GM10248 (cell line): ENCODE data around the gene SLC25A21.

Source experiments
- CTCF ChIA-PET: fragments of 300-600 bp; sonication (Branson Sonifier 250); formaldehyde crosslinking; extraction: SDS; loops from one replicate; lab custom pipeline; 2021; ENCODE audit warnings: antibody characterized with exemption; lab: Yijun Ruan, JAX
- POLR2A ChIA-PET: fragments of 350-650 bp; sonication (Branson Sonifier 250); formaldehyde crosslinking; extraction: SDS; loops from one replicate; lab custom pipeline; 2020; ENCODE audit warnings: antibody characterized with exemption; lab: Yijun Ruan, JAX
- DNase-seq: peaks from one replicate; pipeline ENCODE4 v3.0.0; 2012; ENCODE audit errors: extremely low spot score
- TF ChIP-seq, protein P1 (sequence below): IDR thresholded peaks from 2 replicates; pipeline ENCODE4 v1.5.1; 2012; ENCODE audit warnings: mild to moderate bottlenecking, low read depth; ENCODE audit errors: extremely low read depth, missing control alignments, control extremely low read depth

Gene SLC25A21

GRCh38 chr14:36751920-36752319 lies 420.5 kb downstream of the SLC25A21 start:
- ChIA-PET CTCF (no interaction called here), POLR2A (no interaction called here)
- TF ChIP-seq, protein P1, sequence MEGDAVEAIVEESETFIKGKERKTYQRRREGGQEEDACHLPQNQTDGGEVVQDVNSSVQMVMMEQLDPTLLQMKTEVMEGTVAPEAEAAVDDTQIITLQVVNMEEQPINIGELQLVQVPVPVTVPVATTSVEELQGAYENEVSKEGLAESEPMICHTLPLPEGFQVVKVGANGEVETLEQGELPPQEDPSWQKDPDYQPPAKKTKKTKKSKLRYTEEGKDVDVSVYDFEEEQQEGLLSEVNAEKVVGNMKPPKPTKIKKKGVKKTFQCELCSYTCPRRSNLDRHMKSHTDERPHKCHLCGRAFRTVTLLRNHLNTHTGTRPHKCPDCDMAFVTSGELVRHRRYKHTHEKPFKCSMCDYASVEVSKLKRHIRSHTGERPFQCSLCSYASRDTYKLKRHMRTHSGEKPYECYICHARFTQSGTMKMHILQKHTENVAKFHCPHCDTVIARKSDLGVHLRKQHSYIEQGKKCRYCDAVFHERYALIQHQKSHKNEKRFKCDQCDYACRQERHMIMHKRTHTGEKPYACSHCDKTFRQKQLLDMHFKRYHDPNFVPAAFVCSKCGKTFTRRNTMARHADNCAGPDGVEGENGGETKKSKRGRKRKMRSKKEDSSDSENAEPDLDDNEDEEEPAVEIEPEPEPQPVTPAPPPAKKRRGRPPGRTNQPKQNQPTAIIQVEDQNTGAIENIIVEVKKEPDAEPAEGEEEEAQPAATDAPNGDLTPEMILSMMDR: no peak
- no peak for DNase-seq

GRCh38 chr14:36751106-36751505 lies 421.3 kb downstream of the SLC25A21 start:
- DNase-seq: no peak
- ChIA-PET POLR2A (no interaction called here), CTCF (no interaction called here)
- TF ChIP-seq, protein P1: no peak

DNA sequence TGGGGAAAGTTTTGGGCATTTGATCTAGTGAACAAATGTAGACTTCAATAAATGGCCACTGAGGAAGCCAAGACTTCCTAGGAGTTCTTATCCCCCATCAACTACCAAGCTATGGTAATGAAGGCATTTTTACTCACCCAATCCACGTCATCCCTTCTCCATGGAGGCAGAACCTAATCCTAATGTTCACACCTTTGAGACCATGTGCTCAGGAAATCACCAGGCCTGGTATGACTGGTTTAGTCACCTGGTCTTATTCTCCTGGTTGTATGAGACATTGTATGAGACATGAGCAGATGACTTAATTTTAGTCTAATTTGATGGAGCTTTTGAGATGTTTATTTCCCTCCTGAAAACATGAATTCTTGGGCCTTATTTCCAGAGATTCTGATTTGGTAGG lies 422.2 kb downstream of the SLC25A21 start:
- TF ChIP-seq, protein P1: no peak
- CTCF ChIA-PET: no interaction called here
- no peak for DNase-seq
- POLR2A ChIA-PET: no interaction called here

DNA sequence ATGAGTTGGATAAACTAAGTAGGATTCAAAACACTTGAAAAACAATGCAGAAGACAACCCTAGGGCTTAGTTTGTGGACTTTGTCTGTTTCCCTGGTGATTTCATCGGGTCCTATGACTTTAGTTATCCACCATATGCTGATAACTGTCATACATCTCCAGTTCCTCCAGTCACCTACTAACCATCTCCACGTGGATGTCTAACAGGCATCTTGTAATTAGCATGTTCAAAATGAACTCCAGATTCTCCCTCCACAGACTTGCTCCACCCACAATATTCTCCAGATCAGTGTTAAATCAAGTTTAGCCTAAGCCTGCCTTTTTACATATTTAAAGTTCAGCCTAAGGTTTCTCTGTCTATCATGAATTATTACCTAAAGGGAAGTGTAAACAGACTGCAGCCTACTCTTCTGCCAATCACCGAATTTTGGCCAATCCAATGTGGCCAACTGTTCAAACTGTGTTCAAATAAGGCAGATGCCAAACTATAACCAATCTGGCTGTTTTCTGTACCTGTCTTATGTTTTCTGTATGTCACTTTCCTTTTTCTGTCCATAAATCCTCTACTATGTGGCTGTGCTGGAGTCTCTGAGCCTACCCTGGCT lies 423.7 kb downstream of the SLC25A21 start:
- DNase-seq: no peak
- POLR2A ChIA-PET: no interaction called here
- CTCF ChIA-PET: interaction anchor here (1.2 to 1.4 kb wide), 2 partner anchors 10 to 13 kb away, joined by 4 read pairs; no protein-coding TSS in a partner anchor
- TF ChIP-seq, protein P1: no peak

DNA sequence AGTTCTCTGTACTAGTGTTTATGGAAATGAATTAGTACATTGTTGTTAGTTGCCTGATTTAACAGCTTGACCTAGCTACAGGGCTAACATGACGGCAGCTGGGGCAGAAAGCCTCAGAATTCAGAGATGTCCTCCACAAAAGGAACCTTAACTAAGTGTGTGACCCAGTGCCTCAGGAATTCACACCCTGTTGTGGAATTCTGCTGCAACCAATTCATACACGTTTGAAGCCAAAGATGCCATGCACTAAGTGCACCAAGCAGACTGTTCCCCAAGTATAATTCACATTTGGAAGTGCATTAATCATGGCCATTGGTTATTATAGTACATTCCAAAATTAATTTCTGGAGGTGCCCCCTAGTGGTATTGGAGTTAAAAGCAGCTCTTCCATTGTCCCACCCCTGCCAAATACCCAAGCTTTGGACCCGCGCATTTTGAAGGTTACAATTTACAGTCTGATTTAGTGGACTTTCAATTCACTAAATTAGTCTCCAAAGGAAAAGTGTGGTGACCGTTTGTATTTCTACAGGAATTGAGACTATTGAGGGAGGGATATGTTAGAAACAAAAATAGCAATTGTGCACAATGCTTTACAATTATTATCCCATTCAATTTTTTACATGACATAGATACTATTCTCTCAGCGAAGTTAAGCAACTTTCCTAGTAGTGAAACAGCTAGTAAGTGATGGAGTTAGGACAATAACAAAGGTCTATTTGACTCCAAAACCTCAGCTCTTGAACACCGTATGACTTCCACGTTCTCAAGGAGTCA lies 424.8 kb downstream of the SLC25A21 start:
- CTCF ChIA-PET: interaction anchor here (0.9 to 1.4 kb wide), 4 partner anchors 9 to 23 kb away, joined by 3 to 4 read pairs (median 4); no protein-coding TSS in a partner anchor
- POLR2A ChIA-PET: no interaction called here
- DNase-seq: no peak
- TF ChIP-seq, protein P1: peak; percentile 16

GRCh38 chr14:36746872-36747271 lies 425.5 kb downstream of the SLC25A21 start:
- DNase-seq: no peak
- ChIA-PET CTCF (interaction anchor here (1.0 kb wide), 1 partner anchor 22 kb away, joined by 3 read pairs; no protein-coding TSS in a partner anchor), POLR2A (no interaction called here)
- TF ChIP-seq, protein P1: no peak
